ENCODE data around the gene FAM217A. TPM values are rescaled to one million over a fixed set of nuclear protein-coding genes. Genes with fewer than 3 reads are reported as not detected.

Gene FAM217A
- total and polyA plus RNA-seq, 9 of the 15 experiments (the other 6 are each of a cell fraction or from before 2014, with no cell fraction given) = not detected

DNA sequence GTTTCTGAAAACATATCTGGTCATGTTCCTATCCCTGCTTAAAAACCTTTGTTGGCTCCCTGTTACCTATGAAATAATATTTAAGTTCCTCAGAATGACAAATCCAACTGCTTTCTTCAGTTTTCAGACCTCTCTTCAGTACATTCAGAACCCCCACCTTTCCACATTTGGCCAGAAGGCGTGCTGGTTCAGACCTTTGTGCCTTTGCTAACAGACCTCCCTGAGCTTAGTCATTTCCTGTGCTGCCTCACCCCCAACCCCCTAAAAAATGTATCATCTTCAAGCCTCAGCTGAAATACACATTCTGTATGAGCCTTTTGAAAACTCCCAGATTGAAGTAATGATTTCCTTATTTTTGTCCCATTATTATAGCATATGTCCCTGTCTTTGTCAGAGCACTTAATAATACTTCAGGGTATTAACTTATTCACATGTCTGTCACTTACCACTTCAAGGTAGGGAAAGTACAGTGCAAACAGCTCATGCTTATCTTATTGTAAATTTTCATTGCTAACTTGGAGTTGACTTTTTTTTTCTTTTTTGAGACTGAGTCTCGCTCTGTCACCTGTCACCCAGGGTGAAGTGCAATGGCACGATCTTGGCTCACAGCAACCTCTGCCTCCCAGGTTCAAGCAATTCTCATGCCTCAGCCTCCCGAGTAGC lies 19.7 kb downstream of the FAM217A start (continued):
- TF ChIP-seq, protein P1, sequence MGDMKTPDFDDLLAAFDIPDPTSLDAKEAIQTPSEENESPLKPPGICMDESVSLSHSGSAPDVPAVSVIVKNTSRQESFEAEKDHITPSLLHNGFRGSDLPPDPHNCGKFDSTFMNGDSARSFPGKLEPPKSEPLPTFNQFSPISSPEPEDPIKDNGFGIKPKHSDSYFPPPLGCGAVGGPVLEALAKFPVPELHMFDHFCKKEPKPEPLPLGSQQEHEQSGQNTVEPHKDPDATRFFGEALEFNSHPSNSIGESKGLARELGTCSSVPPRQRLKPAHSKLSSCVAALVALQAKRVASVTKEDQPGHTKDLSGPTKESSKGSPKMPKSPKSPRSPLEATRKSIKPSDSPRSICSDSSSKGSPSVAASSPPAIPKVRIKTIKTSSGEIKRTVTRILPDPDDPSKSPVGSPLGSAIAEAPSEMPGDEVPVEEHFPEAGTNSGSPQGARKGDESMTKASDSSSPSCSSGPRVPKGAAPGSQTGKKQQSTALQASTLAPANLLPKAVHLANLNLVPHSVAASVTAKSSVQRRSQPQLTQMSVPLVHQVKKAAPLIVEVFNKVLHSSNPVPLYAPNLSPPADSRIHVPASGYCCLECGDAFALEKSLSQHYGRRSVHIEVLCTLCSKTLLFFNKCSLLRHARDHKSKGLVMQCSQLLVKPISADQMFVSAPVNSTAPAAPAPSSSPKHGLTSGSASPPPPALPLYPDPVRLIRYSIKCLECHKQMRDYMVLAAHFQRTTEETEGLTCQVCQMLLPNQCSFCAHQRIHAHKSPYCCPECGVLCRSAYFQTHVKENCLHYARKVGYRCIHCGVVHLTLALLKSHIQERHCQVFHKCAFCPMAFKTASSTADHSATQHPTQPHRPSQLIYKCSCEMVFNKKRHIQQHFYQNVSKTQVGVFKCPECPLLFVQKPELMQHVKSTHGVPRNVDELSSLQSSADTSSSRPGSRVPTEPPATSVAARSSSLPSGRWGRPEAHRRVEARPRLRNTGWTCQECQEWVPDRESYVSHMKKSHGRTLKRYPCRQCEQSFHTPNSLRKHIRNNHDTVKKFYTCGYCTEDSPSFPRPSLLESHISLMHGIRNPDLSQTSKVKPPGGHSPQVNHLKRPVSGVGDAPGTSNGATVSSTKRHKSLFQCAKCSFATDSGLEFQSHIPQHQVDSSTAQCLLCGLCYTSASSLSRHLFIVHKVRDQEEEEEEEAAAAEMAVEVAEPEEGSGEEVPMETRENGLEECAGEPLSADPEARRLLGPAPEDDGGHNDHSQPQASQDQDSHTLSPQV (IDR thresholded peaks at IDR 0.05) = peak; percentile 68
- no peak for TF ChIP-seq GABPA (tag; conservative IDR thresholded peaks at IDR 0.05; ENCODE audit: low read depth)
- TF ChIP-seq FIP1L1 (IDR thresholded peaks at IDR 0.05; ENCODE audit: low read depth, low read length, poor library complexity, severe bottlenecking) = no peak
- TF ChIP-seq BMI1 (IDR thresholded peaks at IDR 0.05; ENCODE audit: low read length) = no peak
- peak; percentile 49; the same call in 1 of the 2 replicates for TF ChIP-seq NFE2 (IDR thresholded peaks at IDR 0.05; ENCODE audit: low read depth)
- TF ChIP-seq TAF9B (IDR thresholded peaks at IDR 0.05; ENCODE audit: partially characterized antibody) = no peak
- TF ChIP-seq ADNP (tag; IDR thresholded peaks at IDR 0.05) = no peak
- TF ChIP-seq ZNF24 (IDR thresholded peaks at IDR 0.05) = 0 out of 2 replicates have a peak, but pooled peaks have one; percentile 52
- TF ChIP-seq ZBTB7A (IDR thresholded peaks at IDR 0.05; ENCODE audit: borderline replicate concordance, control insufficient read depth, low read depth, low read length) = no peak
- TF ChIP-seq ZSCAN32 (CRISPR knock-in tag; IDR thresholded peaks at IDR 0.05) = no peak
- TF ChIP-seq RAD21 (CRISPR knock-in tag; conservative IDR thresholded peaks at IDR 0.05 in 1 of 2, IDR thresholded peaks at IDR 0.05 in 1 of 2) = peak in 1 of 2 experiments; percentile 21; a peak in 2 of 4 replicates
- peak; percentile 47; the same call in 1 of the 2 replicates for TF ChIP-seq SMARCC2 (IDR thresholded peaks at IDR 0.05; ENCODE audit: low read depth)
- TF ChIP-seq ZZZ3 (IDR thresholded peaks at IDR 0.05) = no peak
- TF ChIP-seq RNF2 (IDR thresholded peaks at IDR 0.05) = no peak
- TF ChIP-seq, protein P2, sequence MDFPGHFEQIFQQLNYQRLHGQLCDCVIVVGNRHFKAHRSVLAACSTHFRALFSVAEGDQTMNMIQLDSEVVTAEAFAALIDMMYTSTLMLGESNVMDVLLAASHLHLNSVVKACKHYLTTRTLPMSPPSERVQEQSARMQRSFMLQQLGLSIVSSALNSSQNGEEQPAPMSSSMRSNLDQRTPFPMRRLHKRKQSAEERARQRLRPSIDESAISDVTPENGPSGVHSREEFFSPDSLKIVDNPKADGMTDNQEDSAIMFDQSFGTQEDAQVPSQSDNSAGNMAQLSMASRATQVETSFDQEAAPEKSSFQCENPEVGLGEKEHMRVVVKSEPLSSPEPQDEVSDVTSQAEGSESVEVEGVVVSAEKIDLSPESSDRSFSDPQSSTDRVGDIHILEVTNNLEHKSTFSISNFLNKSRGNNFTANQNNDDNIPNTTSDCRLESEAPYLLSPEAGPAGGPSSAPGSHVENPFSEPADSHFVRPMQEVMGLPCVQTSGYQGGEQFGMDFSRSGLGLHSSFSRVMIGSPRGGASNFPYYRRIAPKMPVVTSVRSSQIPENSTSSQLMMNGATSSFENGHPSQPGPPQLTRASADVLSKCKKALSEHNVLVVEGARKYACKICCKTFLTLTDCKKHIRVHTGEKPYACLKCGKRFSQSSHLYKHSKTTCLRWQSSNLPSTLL (IDR thresholded peaks at IDR 0.05) = no peak
- no peak for TF ChIP-seq MIER1 (IDR thresholded peaks at IDR 0.05; ENCODE audit: low read depth)
- TF ChIP-seq PHF20 (IDR thresholded peaks at IDR 0.05; ENCODE audit: partially characterized antibody) = no peak
- TF ChIP-seq, protein P3, sequence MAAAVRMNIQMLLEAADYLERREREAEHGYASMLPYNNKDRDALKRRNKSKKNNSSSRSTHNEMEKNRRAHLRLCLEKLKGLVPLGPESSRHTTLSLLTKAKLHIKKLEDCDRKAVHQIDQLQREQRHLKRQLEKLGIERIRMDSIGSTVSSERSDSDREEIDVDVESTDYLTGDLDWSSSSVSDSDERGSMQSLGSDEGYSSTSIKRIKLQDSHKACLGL (CRISPR knock-in tag; IDR thresholded peaks at IDR 0.05; ENCODE audit: borderline replicate concordance, poor library complexity, severe bottlenecking) = no peak
- TF ChIP-seq NELFE (IDR thresholded peaks at IDR 0.05; ENCODE audit: insufficient read depth, insufficient read length) = no peak
- no peak for TF ChIP-seq ZNF134 (CRISPR knock-in tag; conservative IDR thresholded peaks at IDR 0.05)
- TF ChIP-seq KAT7 (CRISPR knock-in tag; IDR thresholded peaks at IDR 0.05; ENCODE audit: borderline replicate concordance) = no peak
- no peak for TF ChIP-seq SRSF7 (optimal IDR thresholded peaks at IDR 0.05; ENCODE audit: low read depth, low read length)
- no peak for TF ChIP-seq POLR2G (IDR thresholded peaks at IDR 0.05; ENCODE audit: low read depth, low read length)
